ENCODE results near the gene ZZZ3.
"Not testable (repeated sequence)": the region's sequence is repeated elsewhere in the genome, so short reads cannot be mapped to it uniquely, and the experiment has no call there.

DNA sequence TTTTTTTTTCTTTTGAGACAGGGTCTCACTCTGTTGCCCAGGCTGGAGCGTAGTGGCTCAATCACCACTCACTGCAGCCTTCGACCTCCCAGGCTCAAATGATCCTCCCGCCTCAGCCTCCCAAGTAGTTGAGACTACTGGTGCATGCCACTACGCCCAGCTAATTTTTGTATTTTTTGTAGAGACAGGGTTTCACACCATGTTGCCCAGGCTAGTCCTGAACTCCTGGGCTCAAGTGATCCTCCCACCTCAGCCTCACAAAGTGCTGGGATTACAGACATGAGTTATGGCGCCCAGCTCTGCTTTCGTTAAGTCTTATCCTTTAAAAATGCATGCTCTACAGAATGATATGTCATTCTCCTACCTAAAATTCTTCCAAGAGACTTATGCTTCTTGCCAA is 36.2 kb downstream of the ZZZ3 start:
- TF ChIP-seq EZH2, EZH2phosphoT487 (IDR thresholded peaks at IDR 0.05): not testable (repeated sequence)
- TF ChIP-seq, protein P1, sequence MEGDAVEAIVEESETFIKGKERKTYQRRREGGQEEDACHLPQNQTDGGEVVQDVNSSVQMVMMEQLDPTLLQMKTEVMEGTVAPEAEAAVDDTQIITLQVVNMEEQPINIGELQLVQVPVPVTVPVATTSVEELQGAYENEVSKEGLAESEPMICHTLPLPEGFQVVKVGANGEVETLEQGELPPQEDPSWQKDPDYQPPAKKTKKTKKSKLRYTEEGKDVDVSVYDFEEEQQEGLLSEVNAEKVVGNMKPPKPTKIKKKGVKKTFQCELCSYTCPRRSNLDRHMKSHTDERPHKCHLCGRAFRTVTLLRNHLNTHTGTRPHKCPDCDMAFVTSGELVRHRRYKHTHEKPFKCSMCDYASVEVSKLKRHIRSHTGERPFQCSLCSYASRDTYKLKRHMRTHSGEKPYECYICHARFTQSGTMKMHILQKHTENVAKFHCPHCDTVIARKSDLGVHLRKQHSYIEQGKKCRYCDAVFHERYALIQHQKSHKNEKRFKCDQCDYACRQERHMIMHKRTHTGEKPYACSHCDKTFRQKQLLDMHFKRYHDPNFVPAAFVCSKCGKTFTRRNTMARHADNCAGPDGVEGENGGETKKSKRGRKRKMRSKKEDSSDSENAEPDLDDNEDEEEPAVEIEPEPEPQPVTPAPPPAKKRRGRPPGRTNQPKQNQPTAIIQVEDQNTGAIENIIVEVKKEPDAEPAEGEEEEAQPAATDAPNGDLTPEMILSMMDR (IDR thresholded peaks at IDR 0.05), result not testable (repeated sequence)
